Measurements from ENCODE around the gene CNTNAP2. TPM values are rescaled to one million over a fixed set of nuclear protein-coding genes. Genes with fewer than 3 reads are reported as not detected.
"Not testable (repeated sequence)": the region's sequence is repeated elsewhere in the genome, so short reads cannot be mapped to it uniquely, and the experiment has no call there.

Gene CNTNAP2
- total and polyA plus RNA-seq, 2 donors (not counting 1 experiment from before 2014, with no cell fraction given), result not detected

- H3K9me3 ChIP-seq (ENCODE audit: control insufficient read depth, insufficient read depth, low read depth, low read length), result no peaks in the 10 kb centered on the region
- no peak overlapping the region for H3K9ac ChIP-seq (ENCODE audit: insufficient read depth, low read length)
- H3K27ac ChIP-seq (ENCODE audit: insufficient read depth, low read length), result no peak overlapping the region
- H3K36me3 ChIP-seq (ENCODE audit: control insufficient read depth, insufficient read depth, low read length), result no peaks in the 10 kb centered on the region
- H3K4me1 ChIP-seq (ENCODE audit: control insufficient read depth, extremely low read depth, insufficient read depth, low read length), result no peaks in the 10 kb centered on the region
- no peaks in the 10 kb centered on the region for H4K20me1 ChIP-seq (ENCODE audit: control insufficient read depth, extremely low read depth, insufficient read depth, low read length)
- DNase-seq (ENCODE audit: low read depth in 2 of 2), result no peak
- H3K79me2 ChIP-seq (ENCODE audit: control insufficient read depth, insufficient read depth, low read length), result no peaks in the 10 kb centered on the region
- no peaks in the 10 kb centered on the region for H3K27me3 ChIP-seq (ENCODE audit: control insufficient read depth, insufficient read depth, low read length)
- no peak for TF ChIP-seq EZH2 (IDR thresholded peaks at IDR 0.05; ENCODE audit: low read length, missing control alignments)
- TF ChIP-seq, protein P1, sequence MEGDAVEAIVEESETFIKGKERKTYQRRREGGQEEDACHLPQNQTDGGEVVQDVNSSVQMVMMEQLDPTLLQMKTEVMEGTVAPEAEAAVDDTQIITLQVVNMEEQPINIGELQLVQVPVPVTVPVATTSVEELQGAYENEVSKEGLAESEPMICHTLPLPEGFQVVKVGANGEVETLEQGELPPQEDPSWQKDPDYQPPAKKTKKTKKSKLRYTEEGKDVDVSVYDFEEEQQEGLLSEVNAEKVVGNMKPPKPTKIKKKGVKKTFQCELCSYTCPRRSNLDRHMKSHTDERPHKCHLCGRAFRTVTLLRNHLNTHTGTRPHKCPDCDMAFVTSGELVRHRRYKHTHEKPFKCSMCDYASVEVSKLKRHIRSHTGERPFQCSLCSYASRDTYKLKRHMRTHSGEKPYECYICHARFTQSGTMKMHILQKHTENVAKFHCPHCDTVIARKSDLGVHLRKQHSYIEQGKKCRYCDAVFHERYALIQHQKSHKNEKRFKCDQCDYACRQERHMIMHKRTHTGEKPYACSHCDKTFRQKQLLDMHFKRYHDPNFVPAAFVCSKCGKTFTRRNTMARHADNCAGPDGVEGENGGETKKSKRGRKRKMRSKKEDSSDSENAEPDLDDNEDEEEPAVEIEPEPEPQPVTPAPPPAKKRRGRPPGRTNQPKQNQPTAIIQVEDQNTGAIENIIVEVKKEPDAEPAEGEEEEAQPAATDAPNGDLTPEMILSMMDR (conservative IDR thresholded peaks at IDR 0.05 in 1 of 2, IDR thresholded peaks at IDR 0.05 in 1 of 2; ENCODE audit: low read depth in 1 of 2, low read length in 2 of 2), result no peak
- no peak overlapping the region for H2AFZ ChIP-seq (ENCODE audit: low read length)
- H3K4me3 ChIP-seq (replicated peaks in 1 of 4; ENCODE audit: control extremely low read depth in 1 of 4, insufficient read depth in 1 of 4, low read depth in 3 of 4, low read length in 4 of 4), result no peak overlapping the region
- H3K4me2 ChIP-seq (ENCODE audit: extremely low read depth, insufficient read depth, low read length), result no peak overlapping the region
Measured at GRCh38 chr7:148060724-148061123, 1944.1 kb downstream of the CNTNAP2 start.

GRCh38 chr7:148078111-148078510 is 1961.5 kb downstream of the CNTNAP2 start:
- not testable (repeated sequence) for H2AFZ ChIP-seq (ENCODE audit: low read length); H3K79me2 ChIP-seq (ENCODE audit: control insufficient read depth, insufficient read depth, low read length); H4K20me1 ChIP-seq (ENCODE audit: control insufficient read depth, extremely low read depth, insufficient read depth, low read length); H3K9ac ChIP-seq (ENCODE audit: insufficient read depth, low read length); DNase-seq (ENCODE audit: low read depth in 2 of 2); H3K4me3 ChIP-seq (replicated peaks in 1 of 4; ENCODE audit: control extremely low read depth in 1 of 4, insufficient read depth in 1 of 4, low read depth in 3 of 4, low read length in 4 of 4); H3K4me1 ChIP-seq (ENCODE audit: control insufficient read depth, extremely low read depth, insufficient read depth, low read length); H3K9me3 ChIP-seq (ENCODE audit: control insufficient read depth, insufficient read depth, low read depth, low read length); H3K36me3 ChIP-seq (ENCODE audit: control insufficient read depth, insufficient read depth, low read length); H3K4me2 ChIP-seq (ENCODE audit: extremely low read depth, insufficient read depth, low read length); H3K27me3 ChIP-seq (ENCODE audit: control insufficient read depth, insufficient read depth, low read length); H3K27ac ChIP-seq (ENCODE audit: insufficient read depth, low read length)

DNA sequence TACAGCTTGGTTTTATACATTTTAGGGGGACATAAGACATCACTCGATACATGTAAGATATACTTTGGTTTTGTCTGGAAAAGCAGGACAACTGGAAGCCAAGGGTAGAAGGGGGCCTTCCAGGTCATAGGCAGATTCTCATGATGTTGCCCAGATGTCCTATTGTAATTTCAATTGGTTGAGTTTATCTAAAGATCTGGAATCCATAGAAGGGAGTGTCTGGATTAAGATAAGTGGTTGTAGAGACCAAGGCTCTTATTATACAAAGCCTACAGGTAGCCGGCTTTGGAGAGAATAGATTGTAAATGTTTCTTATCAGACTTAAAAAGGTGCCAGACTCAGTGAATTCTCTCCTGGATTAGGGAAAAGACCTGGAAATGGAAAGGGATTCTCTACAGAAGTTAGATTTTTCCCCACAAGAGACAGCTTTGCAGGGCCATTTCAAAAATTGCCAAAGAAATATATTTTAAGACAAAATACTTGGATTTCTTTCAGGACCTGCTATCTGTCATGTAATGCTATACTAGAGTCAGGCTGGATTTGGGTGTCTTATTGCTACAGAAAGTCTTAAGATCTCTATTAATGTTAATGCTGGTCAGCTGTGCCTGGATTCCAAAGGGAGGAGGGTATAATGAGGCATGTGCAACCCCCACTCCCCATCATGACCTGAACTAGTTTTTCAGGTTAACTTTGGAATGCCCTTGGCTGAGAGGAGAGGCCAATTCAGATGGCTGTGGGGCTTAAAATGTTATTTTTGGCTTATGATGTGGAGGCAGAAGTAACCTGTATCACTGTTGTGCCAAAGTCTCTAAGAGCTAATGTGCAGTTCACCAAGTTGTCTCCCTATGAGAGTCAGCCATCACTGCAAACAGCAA is 1962.8 kb downstream of the CNTNAP2 start:
- H3K79me2 ChIP-seq (ENCODE audit: control insufficient read depth, insufficient read depth, low read length), result no peaks in the 10 kb centered on the region
- no peak overlapping the region for H3K4me3 ChIP-seq (replicated peaks in 1 of 4; ENCODE audit: control extremely low read depth in 1 of 4, insufficient read depth in 1 of 4, low read depth in 3 of 4, low read length in 4 of 4)
- no peak overlapping the region for H3K27ac ChIP-seq (ENCODE audit: insufficient read depth, low read length)
- no peak overlapping the region for H3K4me2 ChIP-seq (ENCODE audit: extremely low read depth, insufficient read depth, low read length)
- H3K9me3 ChIP-seq (ENCODE audit: control insufficient read depth, insufficient read depth, low read depth, low read length), result no peaks in the 10 kb centered on the region
- H3K4me1 ChIP-seq (ENCODE audit: control insufficient read depth, extremely low read depth, insufficient read depth, low read length), result no peaks in the 10 kb centered on the region
- no peaks in the 10 kb centered on the region for H3K27me3 ChIP-seq (ENCODE audit: control insufficient read depth, insufficient read depth, low read length)
- TF ChIP-seq, protein P1 (conservative IDR thresholded peaks at IDR 0.05 in 1 of 2, IDR thresholded peaks at IDR 0.05 in 1 of 2; ENCODE audit: low read depth in 1 of 2, low read length in 2 of 2), result no peak
- no peak for TF ChIP-seq EZH2 (IDR thresholded peaks at IDR 0.05; ENCODE audit: low read length, missing control alignments)
- no peaks in the 10 kb centered on the region for H4K20me1 ChIP-seq (ENCODE audit: control insufficient read depth, extremely low read depth, insufficient read depth, low read length)
- H2AFZ ChIP-seq (ENCODE audit: low read length), result no peak overlapping the region
- H3K36me3 ChIP-seq (ENCODE audit: control insufficient read depth, insufficient read depth, low read length), result no peaks in the 10 kb centered on the region
- DNase-seq (ENCODE audit: low read depth in 2 of 2), result no peak
- H3K9ac ChIP-seq (ENCODE audit: insufficient read depth, low read length), result no peak overlapping the region

All from fibroblast of lung (primary cell).